SK-N-SH treated with all-trans-retinoic acid at 6 μM for 48 hours (cell line): Measurements from ENCODE around the gene LRRFIP1.

Experiments used
- ATAC-seq: fragments of 200-7000 bp; cut with Tn5 transposase; 3 replicates; pipeline ENCODE4 v1.9.1; 2020; ENCODE audit warnings: mild to moderate bottlenecking, moderate library complexity
- ARNTL ChIP-seq: fragments of 450-650 bp; formaldehyde crosslinking; IDR thresholded peaks from 2 replicates; pipeline ENCODE4 v1.5.0; 2020; ENCODE audit warnings: low read depth, mild to moderate bottlenecking, moderate library complexity, borderline replicate concordance
- BACH2 ChIP-seq: fragments of 250-450 bp; sonication (Bioruptor Pico); IDR thresholded peaks from 2 replicates; pipeline ENCODE4 v1.9.0; 2021; ENCODE audit warnings: mild to moderate bottlenecking, borderline replicate concordance
- CREB5 ChIP-seq: fragments of 250-450 bp; sonication (Bioruptor Pico); IDR thresholded peaks from 2 replicates; pipeline ENCODE4 v1.5.1; 2020; ENCODE audit warnings: low read depth, mild to moderate bottlenecking, moderate library complexity
- CSDC2 ChIP-seq: fragments of 250-450 bp; sonication (Bioruptor Pico); IDR thresholded peaks from 2 replicates; pipeline ENCODE4 v1.5.0; 2020; ENCODE audit warnings: mild to moderate bottlenecking, moderate library complexity
- CSRNP3 ChIP-seq: fragments of 250-450 bp; sonication (Bioruptor Pico); IDR thresholded peaks from 2 replicates; pipeline ENCODE4 v1.5.1; 2021; ENCODE audit warnings: mild to moderate bottlenecking, moderate library complexity
- ESRRG ChIP-seq: fragments of 250-450 bp; sonication (Bioruptor Pico); IDR thresholded peaks from 2 replicates; pipeline ENCODE4 v1.6.1; 2021; ENCODE audit warnings: mild to moderate bottlenecking
- GLIS3 ChIP-seq: fragments of 250-450 bp; sonication (Bioruptor Pico); IDR thresholded peaks from 2 replicates; pipeline ENCODE4 v1.5.0; 2020; ENCODE audit warnings: mild to moderate bottlenecking, moderate library complexity
- OSR1 ChIP-seq: fragments of 250-450 bp; sonication (Bioruptor Pico); IDR thresholded peaks from 2 replicates; pipeline ENCODE4 v1.8.0; 2022; ENCODE audit warnings: moderate library complexity, mild to moderate bottlenecking, inconsistent platforms
- PATZ1 ChIP-seq: fragments of 250-450 bp; sonication (Bioruptor Pico); IDR thresholded peaks from 2 replicates; pipeline ENCODE4 v1.8.0; 2020; ENCODE audit warnings: mild to moderate bottlenecking, moderate library complexity, borderline replicate concordance
- POU6F1 ChIP-seq: fragments of 250-450 bp; sonication (Bioruptor Pico); IDR thresholded peaks from 2 replicates; pipeline ENCODE4 v1.8.0; 2021; ENCODE audit warnings: low read depth, mild to moderate bottlenecking, moderate library complexity, borderline replicate concordance
- PPARA ChIP-seq: fragments of 250-450 bp; sonication (Bioruptor Pico); IDR thresholded peaks from 2 replicates; pipeline ENCODE4 v1.5.0; 2020; ENCODE audit warnings: mild to moderate bottlenecking, borderline replicate concordance
- RARB ChIP-seq: fragments of 250-450 bp; sonication (Bioruptor Pico); IDR thresholded peaks from 2 replicates; pipeline ENCODE4 v1.8.0; 2021; ENCODE audit warnings: mild to moderate bottlenecking, moderate library complexity
- SNAI2 ChIP-seq: fragments of 250-450 bp; sonication (Bioruptor Pico); IDR thresholded peaks from 2 replicates; pipeline ENCODE4 v1.5.0; 2020; ENCODE audit warnings: mild to moderate bottlenecking, moderate library complexity
- TCF4 ChIP-seq: fragments of 250-450 bp; sonication (Bioruptor Pico); IDR thresholded peaks from 2 replicates; pipeline ENCODE4 v1.8.0; 2021; ENCODE audit warnings: mild to moderate bottlenecking, moderate library complexity, borderline replicate concordance
- TSHZ2 ChIP-seq: fragments of 250-450 bp; sonication (Bioruptor Pico); IDR thresholded peaks from 2 replicates; pipeline ENCODE4 v1.5.0; 2020; ENCODE audit warnings: mild to moderate bottlenecking, moderate library complexity
- ZC3H10 ChIP-seq: fragments of 250-450 bp; sonication (Bioruptor Pico); IDR thresholded peaks from 2 replicates; pipeline ENCODE4 v1.5.1; 2021; ENCODE audit warnings: mild to moderate bottlenecking, moderate library complexity
- ZFP3 ChIP-seq: fragments of 250-450 bp; sonication (Bioruptor Pico); IDR thresholded peaks from 2 replicates; pipeline ENCODE4 v1.5.0; 2020; ENCODE audit warnings: mild to moderate bottlenecking, moderate library complexity
- ZFP30 ChIP-seq: fragments of 450-650 bp; formaldehyde crosslinking; IDR thresholded peaks from 2 replicates; pipeline ENCODE4 v1.5.0; 2022; ENCODE audit warnings: mild to moderate bottlenecking, moderate library complexity
- ZNF565 ChIP-seq: fragments of 450-650 bp; formaldehyde crosslinking; conservative IDR thresholded peaks from 2 replicates; pipeline ENCODE4 v1.5.0; 2020; ENCODE audit warnings: low read depth, mild to moderate bottlenecking, moderate library complexity
- ZNF70 ChIP-seq: fragments of 450-650 bp; formaldehyde crosslinking; IDR thresholded peaks from 2 replicates; pipeline ENCODE4 v1.5.0; 2020; ENCODE audit warnings: mild to moderate bottlenecking, moderate library complexity

Gene LRRFIP1

GRCh38 chr2:237636578-237636977, 9.2 kb downstream of the LRRFIP1 start:
- TF ChIP-seq OSR1 (CRISPR knock-in tag) (no peak), BACH2 (CRISPR knock-in tag) (no peak)

GRCh38 chr2:237637429-237638135, 10.2 kb downstream of the LRRFIP1 start:
- TF ChIP-seq PATZ1 (CRISPR knock-in tag) (no peak), CSDC2 (CRISPR knock-in tag) (no peak), GLIS3 (CRISPR knock-in tag) (no peak), ZC3H10 (no peak)
- no peak for ATAC-seq

More at GRCh38 chr2:237636578-237636977, 9.2 kb downstream of the LRRFIP1 start:
- no peak for ATAC-seq

- no peak for TF ChIP-seq POU6F1 (CRISPR knock-in tag)
- no peak for TF ChIP-seq TCF4 (CRISPR knock-in tag)
- TF ChIP-seq SNAI2: no peak
- TF ChIP-seq ARNTL (CRISPR knock-in tag): no peak
- no peak for TF ChIP-seq OSR1 (CRISPR knock-in tag)
- TF ChIP-seq BACH2 (CRISPR knock-in tag): no peak
- TF ChIP-seq GLIS3 (CRISPR knock-in tag): no peak
- no peak for TF ChIP-seq CREB5 (CRISPR knock-in tag)
- no peak for TF ChIP-seq ESRRG (CRISPR knock-in tag)
- TF ChIP-seq ZFP3 (CRISPR knock-in tag): no peak
- TF ChIP-seq RARB: no peak
- no peak for TF ChIP-seq PPARA (CRISPR knock-in tag)
- TF ChIP-seq, all 23 proteins: peak for 0
- ATAC-seq: no peak
Observed at GRCh38 chr2:237638176-237638575, 10.8 kb downstream of the LRRFIP1 start.

- ATAC-seq: no peak
- TF ChIP-seq ZNF70 (CRISPR knock-in tag) (no peak), ZFP30 (CRISPR knock-in tag) (no peak), ZNF565 (CRISPR knock-in tag) (no peak), ARNTL (CRISPR knock-in tag) (no peak), POU6F1 (CRISPR knock-in tag) (no peak), OSR1 (CRISPR knock-in tag) (no peak), PATZ1 (CRISPR knock-in tag) (no peak), CSRNP3 (no peak), PPARA (CRISPR knock-in tag) (no peak), SNAI2 (no peak), TSHZ2 (CRISPR knock-in tag) (no peak), BACH2 (CRISPR knock-in tag) (no peak)
Observed at GRCh38 chr2:237639052-237639835, 11.9 kb downstream of the LRRFIP1 start.
